ENCODE data around the gene SP3.

GRCh38 chr2:173938700-173939384, 26.3 kb downstream of the SP3 start:
- no peak for TF ChIP-seq CTCF (IDR thresholded peaks at IDR 0.05 in 8 of 11, conservative IDR thresholded peaks at IDR 0.05 in 3 of 11)
- TF ChIP-seq POLR2A (IDR thresholded peaks at IDR 0.05) = no peak
